ENCODE data around the gene HOOK1. TPM values are rescaled to one million over a fixed set of nuclear protein-coding genes. Genes with fewer than 3 reads are reported as not detected.

Gene HOOK1
- total RNA-seq (10 to 100 TPM; 19.4 to 35.5 TPM), polyA plus RNA-seq (1 to 10 TPM; 4.1 to 6.0 TPM)
- long read RNA-seq, donor 1, partial matches to known transcripts, result 0 of 1 reads
- long read RNA-seq, donor 1, other reads (novel, unspliced or antisense), result 0 of 1 reads
- long read RNA-seq, donor 2, full-length matches to known transcripts, result 1 of 12 reads
- long read RNA-seq, donor 2, partial matches to known transcripts, result 11 of 12 reads
- long read RNA-seq, donor 2, other reads (novel, unspliced or antisense), result 0 of 12 reads
- long read RNA-seq, donor 3, partial matches to known transcripts, result 0 of 2 reads
- long read RNA-seq, donor 3, other reads (novel, unspliced or antisense), result 0 of 2 reads
- long read RNA-seq, donor 4, partial matches to known transcripts, result 0 of 1 reads
- long read RNA-seq, donor 4, other reads (novel, unspliced or antisense), result 0 of 1 reads
- long read RNA-seq, donor 5, partial matches to known transcripts, result 0 of 2 reads
- long read RNA-seq, donor 5, other reads (novel, unspliced or antisense), result 0 of 2 reads

GRCh38 chr1:59814901-59815825, at the start of gene HOOK1:
Gene HOOK1 (plus strand): TSS chr1:59814949. CDS start chr1:59815118, 169 bp downstream.
- Histone ChIP-seq H3K4me1 (ENCODE audit: control insufficient read depth in 5 of 5, insufficient read depth in 5 of 5, low read length in 5 of 5) (peaks cover 0 to 5% (median 3%) of the 10 kb centered on the region in 5 donors), H3K9ac (ENCODE audit: insufficient read depth in 1 of 2, low read length in 2 of 2) (peak within 1 kb of the TSS in 1 of 2 donors; percentile 55), H3K9me3 (ENCODE audit: control insufficient read depth in 4 of 4, insufficient read depth in 3 of 4, low read length in 3 of 4) (no peaks in the 10 kb centered on the region), H3K27me3 (ENCODE audit: control insufficient read depth in 3 of 3, insufficient read depth in 3 of 3, low read length in 2 of 3) (peaks cover 0 to 41% (median 39%) of the 10 kb centered on the region in 3 donors), H3K4me3 (peak within 1 kb of the TSS; percentile 62), H3K36me3 (ENCODE audit: control insufficient read depth in 4 of 4, insufficient read depth in 4 of 4, low read length in 4 of 4) (no peaks in the 10 kb centered on the region), H3K27ac (ENCODE audit: low read depth in 1 of 2, low read length in 1 of 2) (peak within 1 kb of the TSS in 1 of 2 donors; percentile 88)
- ATAC-seq (ENCODE audit: insufficient read depth, low FRiP score) (peak; percentile 13), DNase-seq (peak in 2 of 3 donors; percentile 8 to 13)
- TF ChIP-seq CTCF (IDR thresholded peaks at IDR 0.05; ENCODE audit: control extremely low read depth, extremely low read depth), result no peak
- WGBS, 2 donors, result 10 to 16% methylated on average over 55 to 71 of the region's 71 CpGs

GRCh38 chr1:59765011-59765730, 49.6 kb upstream of the HOOK1 start:
- Histone ChIP-seq H3K4me1 (ENCODE audit: control insufficient read depth in 5 of 5, insufficient read depth in 5 of 5, low read length in 5 of 5) (peaks cover 0 to 12% (median 0%) of the 10 kb centered on the region in 5 donors), H3K4me3 (no peak overlapping the region), H3K9ac (ENCODE audit: insufficient read depth in 1 of 2, low read length in 2 of 2) (no peak overlapping the region), H3K27ac (ENCODE audit: low read depth in 1 of 2, low read length in 1 of 2) (no peak overlapping the region), H3K9me3 (ENCODE audit: control insufficient read depth in 4 of 4, insufficient read depth in 3 of 4, low read length in 3 of 4) (no peaks in the 10 kb centered on the region), H3K27me3 (ENCODE audit: control insufficient read depth in 3 of 3, insufficient read depth in 3 of 3, low read length in 2 of 3) (no peaks in the 10 kb centered on the region), H3K36me3 (ENCODE audit: control insufficient read depth in 4 of 4, insufficient read depth in 4 of 4, low read length in 4 of 4) (no peaks in the 10 kb centered on the region)
- ATAC-seq (ENCODE audit: insufficient read depth, low FRiP score) (no peak), DNase-seq (no peak)
- WGBS, 2 donors, result 75 to 95% methylated on average over 5 of the region's 5 CpGs
- TF ChIP-seq CTCF (IDR thresholded peaks at IDR 0.05; ENCODE audit: control extremely low read depth, extremely low read depth), result no peak

- Histone ChIP-seq H3K36me3 (ENCODE audit: control insufficient read depth in 4 of 4, insufficient read depth in 4 of 4, low read length in 4 of 4) (no peaks in the 10 kb centered on the region), H3K4me1 (ENCODE audit: control insufficient read depth in 5 of 5, insufficient read depth in 5 of 5, low read length in 5 of 5) (peaks cover 0 to 12% (median 0%) of the 10 kb centered on the region in 5 donors), H3K9ac (ENCODE audit: insufficient read depth in 1 of 2, low read length in 2 of 2) (no peak overlapping the region), H3K27me3 (ENCODE audit: control insufficient read depth in 3 of 3, insufficient read depth in 3 of 3, low read length in 2 of 3) (no peaks in the 10 kb centered on the region), H3K27ac (ENCODE audit: low read depth in 1 of 2, low read length in 1 of 2) (no peak overlapping the region), H3K9me3 (ENCODE audit: control insufficient read depth in 4 of 4, insufficient read depth in 3 of 4, low read length in 3 of 4) (no peaks in the 10 kb centered on the region), H3K4me3 (no peak overlapping the region)
- 91 to 93% methylated on average over 9 of the region's 9 CpGs for WGBS, 2 donors
- ATAC-seq (ENCODE audit: insufficient read depth, low FRiP score) (no peak), DNase-seq (no peak)
- no peak for TF ChIP-seq CTCF (IDR thresholded peaks at IDR 0.05; ENCODE audit: control extremely low read depth, extremely low read depth)
Observed at GRCh38 chr1:59766227-59766855, 48.4 kb upstream of the HOOK1 start.
